ENCODE results near the gene DZANK1.
"Not testable (repeated sequence)": the region's sequence is repeated elsewhere in the genome, so short reads cannot be mapped to it uniquely, and the experiment has no call there.

Gene DZANK1

DNA sequence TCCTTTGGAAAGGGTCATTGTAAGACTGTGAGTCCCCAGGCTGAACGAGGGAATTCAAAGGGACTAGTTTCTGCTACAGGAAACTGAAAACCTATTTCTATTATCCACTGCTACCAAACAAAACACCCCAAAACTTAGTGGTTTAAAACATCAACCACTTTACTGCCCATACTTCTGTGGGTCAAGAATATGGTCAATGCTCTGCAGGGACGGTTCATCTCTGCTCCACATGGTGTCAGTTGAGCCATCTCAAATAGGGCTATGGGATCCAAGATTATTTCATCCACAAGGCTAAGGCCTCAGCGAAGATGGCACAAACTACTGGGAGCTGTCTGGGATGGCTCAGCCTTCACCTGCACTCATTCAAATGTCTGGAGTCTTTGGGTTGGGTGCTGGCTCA, 65.5 kb downstream of the DZANK1 start:
- Histone ChIP-seq H4K20me1 (ENCODE audit: insufficient read depth, low read length) (no peaks in the 10 kb centered on the region), H3K36me3 (replicated peaks; ENCODE audit: low read depth, low read length) (peaks cover 30% of the 10 kb centered on the region)
- TF ChIP-seq EZH2phosphoT487 (IDR thresholded peaks at IDR 0.05; ENCODE audit: low read depth) = no peak
- TF ChIP-seq, protein P1, sequence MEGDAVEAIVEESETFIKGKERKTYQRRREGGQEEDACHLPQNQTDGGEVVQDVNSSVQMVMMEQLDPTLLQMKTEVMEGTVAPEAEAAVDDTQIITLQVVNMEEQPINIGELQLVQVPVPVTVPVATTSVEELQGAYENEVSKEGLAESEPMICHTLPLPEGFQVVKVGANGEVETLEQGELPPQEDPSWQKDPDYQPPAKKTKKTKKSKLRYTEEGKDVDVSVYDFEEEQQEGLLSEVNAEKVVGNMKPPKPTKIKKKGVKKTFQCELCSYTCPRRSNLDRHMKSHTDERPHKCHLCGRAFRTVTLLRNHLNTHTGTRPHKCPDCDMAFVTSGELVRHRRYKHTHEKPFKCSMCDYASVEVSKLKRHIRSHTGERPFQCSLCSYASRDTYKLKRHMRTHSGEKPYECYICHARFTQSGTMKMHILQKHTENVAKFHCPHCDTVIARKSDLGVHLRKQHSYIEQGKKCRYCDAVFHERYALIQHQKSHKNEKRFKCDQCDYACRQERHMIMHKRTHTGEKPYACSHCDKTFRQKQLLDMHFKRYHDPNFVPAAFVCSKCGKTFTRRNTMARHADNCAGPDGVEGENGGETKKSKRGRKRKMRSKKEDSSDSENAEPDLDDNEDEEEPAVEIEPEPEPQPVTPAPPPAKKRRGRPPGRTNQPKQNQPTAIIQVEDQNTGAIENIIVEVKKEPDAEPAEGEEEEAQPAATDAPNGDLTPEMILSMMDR (IDR thresholded peaks at IDR 0.05; ENCODE audit: low read depth, low read length) = no peak

DNA sequence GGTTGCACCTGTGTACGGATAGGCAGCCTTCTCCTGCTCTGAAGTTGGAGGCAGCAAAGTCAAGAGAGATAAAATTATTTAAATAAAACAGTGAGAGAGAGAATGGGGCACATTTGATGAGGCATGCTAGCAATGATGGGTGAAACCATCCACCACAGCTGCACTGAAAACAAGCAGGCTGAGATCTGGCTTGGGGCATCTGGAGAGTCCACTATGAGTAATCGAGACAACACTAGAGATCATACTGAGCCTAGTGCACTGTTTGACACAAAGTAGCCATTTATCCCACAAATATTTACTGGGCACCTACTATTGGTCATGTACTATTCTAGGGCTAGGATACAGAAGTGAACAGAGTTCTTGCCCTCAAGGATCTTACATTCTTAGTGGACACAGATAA, 66.4 kb downstream of the DZANK1 start:
- Histone ChIP-seq H3K4me1 (ENCODE audit: low read length) (peaks cover 7% of the 10 kb centered on the region), H2AFZ (ENCODE audit: low read depth, low read length) (no peak overlapping the region), H3K4me2 (ENCODE audit: low read length) (no peak overlapping the region), H3K9ac (ENCODE audit: low read length) (no peak overlapping the region), H3K79me2 (ENCODE audit: low read length) (no peaks in the 10 kb centered on the region), H3K4me3 (ENCODE audit: low read length) (no peak overlapping the region), H3K27me3 (ENCODE audit: low read depth, low read length) (no peaks in the 10 kb centered on the region), H4K20me1 (ENCODE audit: insufficient read depth, low read length) (no peaks in the 10 kb centered on the region), H3K27ac (ENCODE audit: low read length) (no peak overlapping the region), H3K9me3 (ENCODE audit: insufficient read depth, low read length) (peaks cover 8% of the 10 kb centered on the region; the same call in 1 of the 2 replicates), H3K36me3 (replicated peaks; ENCODE audit: low read depth, low read length) (peaks cover 30% of the 10 kb centered on the region)
- TF ChIP-seq EZH2phosphoT487 (IDR thresholded peaks at IDR 0.05; ENCODE audit: low read depth) = no peak
- TF ChIP-seq, protein P1 (IDR thresholded peaks at IDR 0.05; ENCODE audit: low read depth, low read length) = no peak

More for the DNA sequence above, 65.5 kb downstream of the DZANK1 start:
- Histone ChIP-seq H3K4me2 (ENCODE audit: low read length) (no peak overlapping the region), H3K27me3 (ENCODE audit: low read depth, low read length) (no peaks in the 10 kb centered on the region), H3K79me2 (ENCODE audit: low read length) (no peaks in the 10 kb centered on the region), H3K4me1 (ENCODE audit: low read length) (no peaks in the 10 kb centered on the region), H3K9me3 (ENCODE audit: insufficient read depth, low read length) (peaks cover 8% of the 10 kb centered on the region; the same call in 1 of the 2 replicates), H2AFZ (ENCODE audit: low read depth, low read length) (no peak overlapping the region), H3K27ac (ENCODE audit: low read length) (no peak overlapping the region), H3K4me3 (ENCODE audit: low read length) (no peak overlapping the region), H3K9ac (ENCODE audit: low read length) (no peak overlapping the region)

DNA sequence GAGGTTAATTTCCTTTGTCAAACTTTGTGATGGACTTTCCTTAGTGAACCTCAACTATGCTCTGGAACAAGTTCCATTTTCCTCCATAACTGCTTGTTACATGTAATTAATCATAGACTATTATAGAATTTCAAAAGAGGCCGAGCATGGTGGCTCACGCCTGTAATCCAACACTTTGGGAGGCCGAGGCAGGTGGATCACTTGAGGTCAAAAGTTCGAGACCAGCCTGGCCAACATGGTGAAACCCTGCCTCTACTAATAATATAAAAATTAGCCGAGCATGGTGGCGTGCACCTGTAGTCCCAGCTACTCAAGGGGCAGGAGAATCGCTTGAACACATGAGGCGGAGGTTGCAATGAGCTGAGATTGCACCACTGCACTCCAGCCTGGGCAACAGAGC, 68.1 kb downstream of the DZANK1 start:
- H3K9ac ChIP-seq (ENCODE audit: low read length); H3K4me3 ChIP-seq (ENCODE audit: low read length); H4K20me1 ChIP-seq (ENCODE audit: insufficient read depth, low read length); H3K27ac ChIP-seq (ENCODE audit: low read length); H3K9me3 ChIP-seq (ENCODE audit: insufficient read depth, low read length); H3K27me3 ChIP-seq (ENCODE audit: low read depth, low read length); H2AFZ ChIP-seq (ENCODE audit: low read depth, low read length); H3K4me2 ChIP-seq (ENCODE audit: low read length); H3K79me2 ChIP-seq (ENCODE audit: low read length): not testable (repeated sequence)
- peaks cover 25% of the 10 kb centered on the region for H3K36me3 ChIP-seq (replicated peaks; ENCODE audit: low read depth, low read length)
- H3K4me1 ChIP-seq (ENCODE audit: low read length) = peaks cover 14% of the 10 kb centered on the region

GRCh38 chr20:18397030-18397429, 69.8 kb downstream of the DZANK1 start:
- Histone ChIP-seq H3K27me3 (ENCODE audit: low read depth, low read length) (no peaks in the 10 kb centered on the region), H3K9ac (ENCODE audit: low read length) (no peak overlapping the region), H3K4me2 (ENCODE audit: low read length) (no peak overlapping the region), H3K4me1 (ENCODE audit: low read length) (peaks cover 21% of the 10 kb centered on the region), H3K36me3 (replicated peaks; ENCODE audit: low read depth, low read length) (peaks cover 19% of the 10 kb centered on the region), H3K4me3 (ENCODE audit: low read length) (no peak overlapping the region), H3K27ac (ENCODE audit: low read length) (no peak overlapping the region), H4K20me1 (ENCODE audit: insufficient read depth, low read length) (no peaks in the 10 kb centered on the region), H3K9me3 (ENCODE audit: insufficient read depth, low read length) (peaks cover 8% of the 10 kb centered on the region; the same call in 1 of the 2 replicates), H3K79me2 (ENCODE audit: low read length) (no peaks in the 10 kb centered on the region), H2AFZ (ENCODE audit: low read depth, low read length) (no peak overlapping the region)
- TF ChIP-seq EZH2phosphoT487 (IDR thresholded peaks at IDR 0.05; ENCODE audit: low read depth) = no peak
- TF ChIP-seq, protein P1 (IDR thresholded peaks at IDR 0.05; ENCODE audit: low read depth, low read length) = no peak

DNA sequence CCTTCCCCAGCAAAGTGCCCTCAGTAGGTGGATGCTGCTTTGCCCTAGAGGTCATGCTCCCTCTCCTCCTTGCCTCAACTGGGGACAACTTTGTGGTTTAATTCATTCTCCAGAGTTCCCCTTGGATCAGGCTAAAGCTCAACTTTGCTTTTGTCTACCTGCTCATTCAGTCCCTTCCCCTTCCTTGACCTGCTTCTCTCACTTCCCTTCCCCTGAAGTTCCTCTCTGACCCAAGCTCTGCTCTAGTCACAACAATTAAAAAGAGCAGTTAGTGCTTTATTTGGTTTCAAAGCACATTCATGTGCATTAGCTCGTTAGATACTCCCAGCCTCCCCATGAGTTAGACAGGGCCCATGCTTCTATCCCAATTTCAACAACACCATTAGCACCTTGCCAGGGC, 71.3 kb downstream of the DZANK1 start:
- peaks cover 21% of the 10 kb centered on the region for H3K4me1 ChIP-seq (ENCODE audit: low read length)
- no peak overlapping the region for H3K9ac ChIP-seq (ENCODE audit: low read length)
- no peak overlapping the region for H3K4me3 ChIP-seq (ENCODE audit: low read length)
- H3K27ac ChIP-seq (ENCODE audit: low read length) = no peak overlapping the region
- H3K36me3 ChIP-seq (replicated peaks; ENCODE audit: low read depth, low read length) = peaks cover 8% of the 10 kb centered on the region
- no peaks in the 10 kb centered on the region for H4K20me1 ChIP-seq (ENCODE audit: insufficient read depth, low read length)
- H3K4me2 ChIP-seq (ENCODE audit: low read length) = 0 out of 2 replicates have a peak overlapping the region, but pooled peaks have one; percentile 2
- no peak overlapping the region for H2AFZ ChIP-seq (ENCODE audit: low read depth, low read length)
- no peaks in the 10 kb centered on the region for H3K79me2 ChIP-seq (ENCODE audit: low read length)
- H3K27me3 ChIP-seq (ENCODE audit: low read depth, low read length) = no peaks in the 10 kb centered on the region
- TF ChIP-seq, protein P1 (IDR thresholded peaks at IDR 0.05; ENCODE audit: low read depth, low read length) = no peak
- TF ChIP-seq EZH2phosphoT487 (IDR thresholded peaks at IDR 0.05; ENCODE audit: low read depth) = no peak
- no peaks in the 10 kb centered on the region for H3K9me3 ChIP-seq (ENCODE audit: insufficient read depth, low read length)

Measured in OCI-LY3 (cell line).